Loucy (cell line): ENCODE results near the gene LCOR.

ENCODE experiments used
- H2AFZ ChIP-seq: fragments of 200-600 bp; sonication (generic); 2 replicates; pipeline ENCODE4 v1.6.0; 2016; ENCODE audit warnings: antibody characterized with exemption, mild to moderate bottlenecking, low read length, moderate library complexity
- H3F3A ChIP-seq: fragments of 200-600 bp; 2 replicates; pipeline ENCODE4 v1.6.0; 2016; ENCODE audit warnings: antibody characterized with exemption, low read depth, mild to moderate bottlenecking
- H3K27me3 ChIP-seq: fragments of 200-600 bp; sonication (generic); 2 replicates; pipeline ENCODE4 v1.6.1; 2014; ENCODE audit warnings: low read length, mild to moderate bottlenecking; ENCODE audit not compliant: insufficient read depth, poor library complexity, severe bottlenecking
- H3K36me3 ChIP-seq: fragments of 200-600 bp; sonication (generic); 2 replicates; pipeline ENCODE4 v1.6.1; 2016; ENCODE audit warnings: low read length; ENCODE audit not compliant: insufficient read depth
- H3K4me1 ChIP-seq: fragments of 200-600 bp; sonication (generic); 2 replicates; pipeline ENCODE4 v1.5.1; 2014; ENCODE audit warnings: low read length, mild to moderate bottlenecking; ENCODE audit not compliant: insufficient read depth, poor library complexity, severe bottlenecking
- H3K4me2 ChIP-seq: fragments of 200-600 bp; sonication (generic); 2 replicates; pipeline ENCODE4 v1.6.0; 2014; ENCODE audit warnings: antibody characterized with exemption, low read length, low read depth, mild to moderate bottlenecking; ENCODE audit not compliant: poor library complexity, severe bottlenecking
- H3K4me3 ChIP-seq: fragments of 200-600 bp; sonication (generic); 2 replicates; pipeline ENCODE4 v1.5.1; 2014; ENCODE audit warnings: low read length, mild to moderate bottlenecking, mixed read lengths; ENCODE audit not compliant: poor library complexity, severe bottlenecking
- H3K79me2 ChIP-seq: fragments of 200-600 bp; sonication (generic); 2 replicates; pipeline ENCODE4 v1.6.1; 2014; ENCODE audit warnings: low read length; ENCODE audit not compliant: insufficient read depth
- H3K9ac ChIP-seq: fragments of 200-600 bp; sonication (generic); 2 replicates; pipeline ENCODE4 v1.6.0; 2014; ENCODE audit warnings: mild to moderate bottlenecking, low read depth, low read length, moderate library complexity; ENCODE audit not compliant: poor library complexity, severe bottlenecking
- H3K9me2 ChIP-seq: fragments of 200-600 bp; sonication (generic); replicated peaks from 2 replicates; pipeline ENCODE4 v1.6.1; 2016; ENCODE audit warnings: low read depth, low read length, mixed read lengths
- H3K9me3 ChIP-seq: fragments of 200-600 bp; sonication (generic); 2 replicates; pipeline ENCODE4 v1.6.1; 2014; ENCODE audit warnings: mild to moderate bottlenecking, antibody characterized with exemption, low read length, low read depth; ENCODE audit not compliant: insufficient read depth
- H4K20me1 ChIP-seq: fragments of 200-600 bp; sonication (generic); 2 replicates; pipeline ENCODE4 v1.6.0; 2014; ENCODE audit warnings: antibody characterized with exemption, low read length, mild to moderate bottlenecking; ENCODE audit not compliant: insufficient read depth, poor library complexity, severe bottlenecking
- CTCF ChIP-seq: fragments of 200-600 bp; sonication (generic); conservative IDR thresholded peaks from 2 replicates; pipeline ENCODE4 v1.5.1; 2014; ENCODE audit warnings: mild to moderate bottlenecking, antibody characterized with exemption, low read length
- EZH2phosphoT487 ChIP-seq: fragments of 200-600 bp; IDR thresholded peaks from 2 replicates; pipeline ENCODE4 v1.6.1; 2018; ENCODE audit warnings: antibody characterized with exemption, mild to moderate bottlenecking, moderate library complexity, borderline replicate concordance

Gene LCOR

GRCh38 chr10:97028832-97029178, 196.7 kb downstream of the LCOR start:
- peaks cover 5% of the 10 kb centered on the region for H3K4me1 ChIP-seq
- no peaks in the 10 kb centered on the region for H4K20me1 ChIP-seq
- no peak overlapping the region for H3K9ac ChIP-seq
- H3F3A ChIP-seq: no peaks in the 10 kb centered on the region
- no peak overlapping the region for H3K4me3 ChIP-seq
- no peaks in the 10 kb centered on the region for H3K9me2 ChIP-seq
- no peaks in the 10 kb centered on the region for H3K9me3 ChIP-seq
- H3K36me3 ChIP-seq: no peaks in the 10 kb centered on the region
- TF ChIP-seq EZH2phosphoT487 (no peak), CTCF (no peak)
- H2AFZ ChIP-seq: no peak overlapping the region
- no peaks in the 10 kb centered on the region for H3K27me3 ChIP-seq
- H3K4me2 ChIP-seq: no peak overlapping the region
- no peaks in the 10 kb centered on the region for H3K79me2 ChIP-seq

DNA sequence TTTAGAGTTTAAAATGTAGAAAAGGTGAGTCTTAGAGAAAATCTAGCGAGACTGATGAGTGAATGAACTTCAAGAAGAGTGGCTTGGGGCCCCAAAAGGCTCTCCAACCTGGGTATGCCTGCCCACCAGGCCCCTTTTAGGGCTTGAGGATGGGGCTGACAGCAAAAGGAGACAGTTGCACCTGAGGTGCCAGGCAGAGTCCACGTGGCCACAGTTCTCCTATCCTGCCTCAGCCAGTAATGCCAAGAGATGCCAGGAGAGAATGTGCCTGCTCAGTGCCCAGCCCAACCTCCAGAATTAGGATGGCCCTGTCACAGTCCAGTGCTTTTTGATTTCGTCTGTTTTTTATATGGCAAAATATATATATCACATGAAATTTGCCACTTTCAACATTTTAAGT, 197.2 kb downstream of the LCOR start:
- H3K79me2 ChIP-seq: no peaks in the 10 kb centered on the region
- no peaks in the 10 kb centered on the region for H3K4me1 ChIP-seq
- no peak overlapping the region for H3K4me2 ChIP-seq
- H2AFZ ChIP-seq: no peak overlapping the region
- H3F3A ChIP-seq: no peaks in the 10 kb centered on the region
- H3K9me3 ChIP-seq: no peaks in the 10 kb centered on the region
- no peaks in the 10 kb centered on the region for H4K20me1 ChIP-seq
- no peaks in the 10 kb centered on the region for H3K27me3 ChIP-seq
- no peak overlapping the region for H3K4me3 ChIP-seq
- TF ChIP-seq EZH2phosphoT487 (no peak), CTCF (no peak)
- no peaks in the 10 kb centered on the region for H3K36me3 ChIP-seq
- H3K9me2 ChIP-seq: no peaks in the 10 kb centered on the region
- H3K9ac ChIP-seq: no peak overlapping the region

DNA sequence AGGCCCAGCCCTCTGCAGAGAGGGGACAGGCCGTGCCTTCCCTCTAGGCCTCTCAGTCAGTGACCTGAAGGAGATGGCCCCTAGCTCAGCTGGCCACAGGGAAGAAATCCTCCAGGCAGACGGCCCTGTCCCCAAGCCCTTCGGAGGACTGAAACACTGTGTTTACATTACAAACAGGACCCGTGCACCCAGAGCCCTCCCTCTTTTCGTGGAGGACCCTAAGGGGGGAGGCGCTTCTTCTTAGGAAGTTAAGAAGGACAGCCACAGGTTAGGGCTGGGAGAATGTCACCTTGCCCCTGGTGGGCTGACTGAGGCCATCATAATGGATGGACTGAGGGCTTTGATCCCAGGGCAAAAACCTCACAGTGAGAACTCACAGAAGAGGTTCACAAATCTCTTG, 198.8 kb downstream of the LCOR start:
- Histone ChIP-seq H3K9ac (no peak overlapping the region), H2AFZ (no peak overlapping the region), H3F3A (no peaks in the 10 kb centered on the region), H4K20me1 (no peaks in the 10 kb centered on the region), H3K4me2 (no peak overlapping the region), H3K4me1 (no peaks in the 10 kb centered on the region), H3K79me2 (no peaks in the 10 kb centered on the region), H3K9me3 (no peaks in the 10 kb centered on the region), H3K9me2 (no peaks in the 10 kb centered on the region), H3K36me3 (no peaks in the 10 kb centered on the region), H3K4me3 (no peak overlapping the region), H3K27me3 (no peaks in the 10 kb centered on the region)
- TF ChIP-seq CTCF (no peak), EZH2phosphoT487 (no peak)
